Renal cortex interstitium (tissue), 15 donors: ENCODE measurements around the gene BBOF1. TPM values are rescaled to one million over a fixed set of nuclear protein-coding genes. Genes with fewer than 3 reads are reported as not detected.
"Not testable (repeated sequence)": the region's sequence is repeated elsewhere in the genome, so short reads cannot be mapped to it uniquely, and the experiment has no call there.

Experiments
- DNase-seq, 11 donors: peaks; one replicate each; pipeline ENCODE4 v3.0.0-alpha.2; 2013; ENCODE audit warnings: low read depth in 9 of 11, low spot score in 4 of 11; ENCODE audit errors: extremely low read depth in 1 of 11
- long read RNA-seq, 16 experiments: transcript quantifications; one replicate each; lab custom pipeline, GENCODE V29; 2026
- polyA plus RNA-seq, 3 donors: library from polyadenylated mRNA; unstranded; fragments of 120-200 nt; gene quantifications; one replicate each; pipeline ENCODE4 v1.2.1, GENCODE V29; 2013; ENCODE audit not compliant: insufficient read length in 3 of 3

Gene BBOF1
- 10 to 100 TPM; 13.5 to 20.4 (median 19.9) TPM for polyA plus RNA-seq
- long read RNA-seq, donor 1, partial matches to known transcripts, result 24 of 25 reads
- long read RNA-seq, donor 1, other reads (novel, unspliced or antisense), result 0 of 25 reads
- long read RNA-seq, donor 2, result 0 reads
- long read RNA-seq, donor 3, partial matches to known transcripts, result 21 of 43 reads
- long read RNA-seq, donor 3, other reads (novel, unspliced or antisense), result 19 of 43 reads
- long read RNA-seq, donor 4, partial matches to known transcripts, result 23 of 45 reads
- long read RNA-seq, donor 4, other reads (novel, unspliced or antisense), result 17 of 45 reads
- long read RNA-seq, donor 5, result 0 reads
- long read RNA-seq, donor 6, partial matches to known transcripts, result 32 of 51 reads
- long read RNA-seq, donor 6, other reads (novel, unspliced or antisense), result 18 of 51 reads
- long read RNA-seq, donor 7, partial matches to known transcripts, result 32 of 53 reads
- long read RNA-seq, donor 7, other reads (novel, unspliced or antisense), result 19 of 53 reads
- long read RNA-seq, donor 8, result 0 reads
- long read RNA-seq, donor 9, partial matches to known transcripts, result 10 of 27 reads
- long read RNA-seq, donor 9, other reads (novel, unspliced or antisense), result 16 of 27 reads
- long read RNA-seq, donor 10, partial matches to known transcripts, result 43 of 59 reads
- long read RNA-seq, donor 10, other reads (novel, unspliced or antisense), result 16 of 59 reads
- long read RNA-seq, donor 11, partial matches to known transcripts, result 24 of 43 reads
- long read RNA-seq, donor 11, other reads (novel, unspliced or antisense), result 18 of 43 reads
- long read RNA-seq, donor 12, partial matches to known transcripts, result 0 of 8 reads
- long read RNA-seq, donor 12, other reads (novel, unspliced or antisense), result 7 of 8 reads
- long read RNA-seq, donor 13, result 0 reads
- long read RNA-seq, donor 14, partial matches to known transcripts, result 13 of 29 reads
- long read RNA-seq, donor 14, other reads (novel, unspliced or antisense), result 16 of 29 reads
- long read RNA-seq, donor 15, partial matches to known transcripts, result 0 of 11 reads
- long read RNA-seq, donor 15, other reads (novel, unspliced or antisense), result 10 of 11 reads
- long read RNA-seq, donor 16, partial matches to known transcripts, result 76 of 136 reads
- long read RNA-seq, donor 16, other reads (novel, unspliced or antisense), result 58 of 136 reads

DNA sequence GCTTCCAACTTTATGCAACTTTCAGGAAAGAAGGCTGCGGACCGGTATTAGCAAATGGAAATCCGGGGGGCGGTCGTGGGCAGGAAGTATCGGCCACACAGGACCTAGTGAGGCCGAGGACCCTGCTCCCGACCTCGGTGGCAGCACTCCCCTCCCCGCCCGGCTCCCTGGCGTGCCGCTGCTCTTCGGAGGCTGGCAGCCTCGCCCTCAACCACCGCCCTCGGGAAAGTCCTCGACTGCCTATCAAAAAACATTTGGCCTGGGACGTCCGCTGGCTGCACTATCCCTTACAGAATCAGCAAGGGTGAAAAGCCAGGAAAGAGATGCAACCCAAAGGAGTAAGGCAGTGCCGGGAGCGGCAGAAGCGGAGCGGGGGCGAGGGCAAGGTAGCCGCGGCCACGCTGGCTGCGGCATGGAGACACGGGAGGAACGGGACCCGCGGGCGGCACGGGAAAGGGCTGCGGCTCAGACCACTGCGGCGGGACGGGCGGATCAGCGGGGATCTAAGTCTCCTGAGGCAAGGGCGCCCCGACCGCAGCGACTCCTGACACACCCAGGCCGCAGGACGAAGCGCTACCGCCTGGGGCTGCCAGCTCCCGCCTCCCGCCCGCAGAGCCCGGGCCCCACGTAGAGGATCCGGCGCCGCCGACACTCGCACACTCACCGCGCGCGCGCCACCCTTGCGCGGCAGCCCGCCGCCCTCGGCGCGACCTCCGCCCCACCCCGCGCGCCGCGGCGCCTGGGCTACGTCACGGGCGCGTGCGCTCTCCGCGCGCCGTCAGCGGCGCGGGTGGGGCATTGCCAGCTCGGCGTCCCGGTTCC, at the start of gene BBOF1, which contains the start of gene ENTPD5:
BBOF1 (plus strand) TSS at position 764 of the 822 bp plus-strand sequence. CDS start 130 bp downstream, outside the sequence.
ENTPD5 (minus strand) TSS at position 703 of the 822 bp plus-strand sequence. CDS start 31,186 bp downstream, outside the sequence.
- DNase-seq, result peak; percentile 63 to 88 (median 78)

GRCh38 chr14:73973497-73973896, 45.7 kb upstream of the BBOF1 start:
- DNase-seq, result no peak

GRCh38 chr14:73976125-73976524, 43.0 kb upstream of the BBOF1 start:
- DNase-seq, result no peak

DNA sequence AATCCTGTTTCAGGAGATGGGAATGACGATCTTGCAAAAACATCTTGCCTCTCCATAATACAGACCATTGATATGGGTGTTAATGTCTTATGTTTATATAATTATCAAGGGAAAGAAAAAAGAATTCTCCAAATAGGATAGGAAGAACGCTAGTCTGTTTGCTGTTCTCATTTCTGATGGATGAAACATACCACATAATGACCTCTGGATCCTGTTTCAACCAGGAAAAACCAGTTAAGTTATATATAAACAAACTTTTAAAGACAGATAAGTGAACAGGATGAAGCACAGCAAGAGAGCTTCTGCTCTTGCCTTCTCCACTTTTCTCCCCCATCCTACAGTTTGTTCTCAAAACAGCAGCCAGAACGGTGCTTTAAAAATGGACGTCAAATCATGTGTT, 41.3 kb upstream of the BBOF1 start:
- no peak for DNase-seq

DNA sequence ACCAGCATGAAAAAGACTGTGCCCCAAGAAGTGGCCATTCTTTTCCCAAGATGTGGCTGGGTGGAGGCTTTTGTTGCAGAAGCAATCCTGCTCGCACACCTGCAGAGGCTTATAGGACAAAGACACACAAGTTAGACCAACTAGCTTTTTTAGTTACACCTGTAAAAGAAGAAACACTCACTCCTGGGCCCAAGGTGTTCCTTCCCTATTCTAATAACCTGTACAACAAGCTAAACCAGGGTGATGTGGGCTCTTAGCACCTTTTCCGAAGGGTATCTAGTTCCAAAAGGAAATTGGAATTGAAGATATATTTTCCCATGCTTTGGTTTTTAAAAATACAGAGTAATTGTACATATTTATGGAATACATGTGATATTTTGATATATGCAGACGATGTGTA, 31.1 kb upstream of the BBOF1 start:
- DNase-seq, result no peak

DNA sequence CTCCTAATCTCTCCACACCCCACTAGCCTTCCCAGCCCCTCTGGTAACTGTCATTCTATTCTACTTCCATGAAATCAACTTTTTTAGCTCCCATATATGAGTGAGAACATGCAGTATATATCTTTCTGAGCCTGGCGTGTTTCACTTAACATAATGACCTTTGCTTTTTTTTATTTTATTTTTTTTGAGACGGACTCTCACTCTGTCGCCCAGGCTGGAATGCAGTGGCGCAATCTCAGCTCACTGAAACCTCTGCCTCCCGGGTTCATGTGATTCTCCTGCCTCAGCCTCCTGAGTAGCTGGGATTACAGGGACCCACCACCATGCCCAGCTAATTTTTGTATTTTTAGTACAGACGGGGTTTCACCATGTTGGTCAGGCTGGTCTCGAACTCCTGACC, 30.5 kb upstream of the BBOF1 start:
- DNase-seq, result not testable (repeated sequence)

DNA sequence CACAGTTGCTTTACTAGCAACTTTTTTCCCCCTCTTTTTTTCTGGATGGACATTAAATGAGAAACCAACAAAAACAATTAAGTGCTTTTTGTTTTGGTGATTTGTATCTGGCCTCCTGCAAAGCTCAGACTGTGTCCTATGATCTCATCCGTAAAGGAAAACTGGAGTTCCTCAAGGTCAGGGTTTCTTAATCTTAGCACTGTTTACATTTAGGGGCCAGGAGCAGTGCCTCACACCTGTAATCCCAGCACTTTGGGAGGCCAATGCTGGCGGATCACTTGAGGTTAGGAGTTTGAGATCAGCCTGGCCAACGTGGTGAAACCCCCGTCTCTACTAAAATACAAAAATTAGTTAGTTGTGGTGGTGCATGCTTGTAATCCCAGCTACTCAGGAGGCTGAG, 28.1 kb upstream of the BBOF1 start:
- DNase-seq, result no peak

GRCh38 chr14:73994926-73995325, 24.2 kb upstream of the BBOF1 start:
- not testable (repeated sequence) for DNase-seq

DNA sequence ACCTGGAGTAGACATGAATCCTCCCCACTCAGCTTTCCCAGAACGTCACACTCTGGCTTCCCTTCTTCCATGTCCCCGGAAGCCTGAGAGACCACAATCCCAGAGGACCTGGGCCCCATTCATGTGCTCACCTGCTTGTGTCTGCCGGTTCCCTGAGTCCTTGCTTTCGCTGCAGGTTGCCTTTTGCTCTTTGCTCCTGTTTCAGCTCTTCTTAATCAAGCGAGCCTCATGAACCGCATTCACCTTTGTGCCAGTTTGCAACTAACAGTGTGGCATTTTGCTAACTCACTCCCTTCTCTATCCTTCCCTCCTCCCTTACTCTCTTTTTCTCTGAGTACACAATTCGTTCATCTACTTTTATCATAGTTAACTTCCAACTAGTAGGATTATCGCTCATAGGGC, 23.2 kb upstream of the BBOF1 start:
- DNase-seq, result peak in 1 of 11 donors; percentile 31

DNA sequence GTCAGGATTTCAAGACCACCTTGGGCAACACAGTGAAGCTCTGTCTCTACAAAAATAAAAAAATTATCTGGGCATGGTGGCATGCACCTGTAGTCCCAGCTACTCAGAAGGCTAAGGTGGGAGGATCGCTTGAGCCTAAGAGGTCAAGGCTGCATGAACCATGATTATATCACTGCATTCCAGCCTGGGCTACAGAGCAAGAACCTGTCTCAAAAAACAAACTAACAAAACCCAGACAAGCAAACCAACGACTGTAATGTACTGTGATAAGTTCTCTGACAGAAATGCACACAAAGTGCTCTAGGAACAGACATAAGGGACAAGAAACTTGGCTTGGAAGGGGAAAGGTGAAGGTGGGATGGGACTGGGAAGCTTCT, 22.4 kb upstream of the BBOF1 start:
- no peak for DNase-seq

DNA sequence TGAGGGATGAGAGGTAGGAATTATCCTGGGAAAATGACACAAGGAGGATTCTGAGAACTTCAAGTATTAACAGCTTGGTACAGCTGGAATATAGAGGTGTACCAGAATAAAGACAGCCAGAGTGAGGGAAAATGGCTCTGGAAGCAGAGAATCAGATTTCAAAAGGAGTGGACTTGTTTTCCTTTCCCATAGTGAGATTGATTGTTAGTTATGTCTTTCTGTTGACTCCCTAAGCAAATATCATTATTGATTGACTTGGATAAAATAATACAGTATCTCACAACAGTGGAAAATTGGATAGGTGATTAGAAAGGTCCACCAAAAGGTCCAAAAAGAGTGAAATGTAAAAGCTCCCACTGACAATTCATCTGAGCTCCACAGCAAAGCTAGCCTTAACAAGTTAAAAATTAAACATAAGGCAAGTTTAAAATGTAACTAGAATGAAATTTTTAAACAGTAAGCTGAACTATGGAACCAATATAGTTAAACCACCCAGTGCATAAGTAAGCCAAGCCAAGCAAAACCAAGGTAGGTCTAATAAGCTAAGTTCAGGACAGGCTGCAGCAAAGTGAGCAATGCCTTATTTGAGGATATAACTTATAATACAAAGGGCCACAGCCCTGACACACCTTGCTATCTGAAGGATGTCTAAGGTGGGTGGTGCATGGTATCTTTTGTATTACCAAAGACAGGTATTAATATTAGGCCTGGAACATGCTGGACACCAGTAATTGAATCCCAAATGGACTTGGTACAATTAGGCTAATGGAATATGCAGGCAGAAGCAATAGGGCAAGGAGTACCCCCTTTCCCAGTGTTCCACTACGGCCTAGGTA, 21.8 kb upstream of the BBOF1 start:
- peak in 2 of 11 donors; percentile 12 to 62 for DNase-seq

DNA sequence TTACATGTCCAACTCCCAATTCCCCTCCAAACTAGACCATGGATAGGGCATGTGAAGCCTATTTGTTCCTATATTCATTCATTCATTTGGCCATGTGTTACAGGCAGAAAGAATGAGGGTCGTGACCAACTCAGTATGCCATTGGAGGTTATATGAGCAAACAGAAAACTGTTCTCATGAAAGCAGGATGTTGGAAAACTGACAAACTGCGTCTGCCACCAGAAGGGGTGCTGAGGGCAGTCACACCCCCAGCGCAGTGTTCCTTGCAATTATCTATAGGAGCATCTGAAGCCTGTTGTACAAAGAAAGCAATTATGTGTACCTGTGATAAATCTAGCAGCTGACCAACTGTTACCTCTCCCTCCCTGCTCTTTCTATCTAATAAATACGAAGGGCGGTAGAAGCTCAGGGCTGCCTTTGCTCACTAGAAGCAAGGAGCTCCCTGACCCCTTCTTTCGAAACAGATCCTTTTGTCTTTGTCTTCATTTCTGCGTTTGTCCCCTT, 21.2 kb upstream of the BBOF1 start:
- no peak for DNase-seq

DNA sequence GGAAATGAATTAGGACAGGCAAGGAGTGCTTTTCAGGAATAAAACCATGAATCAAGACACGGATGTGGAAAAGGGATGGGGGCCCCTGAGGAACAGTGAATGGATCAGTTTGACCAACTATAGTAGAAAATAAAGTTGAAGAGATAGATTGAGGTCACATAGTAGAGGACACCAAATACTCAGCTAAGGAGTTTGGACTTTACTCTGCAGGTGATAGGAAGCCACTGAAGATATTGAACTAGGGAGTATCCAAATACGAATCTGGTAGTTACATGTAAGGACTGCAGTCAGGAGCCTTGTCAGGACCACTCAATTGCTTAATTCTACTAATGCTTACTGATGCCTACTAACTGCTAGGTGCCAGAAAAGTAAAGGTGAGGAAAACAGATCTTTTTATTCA, 20.4 kb upstream of the BBOF1 start:
- DNase-seq, result no peak

DNA sequence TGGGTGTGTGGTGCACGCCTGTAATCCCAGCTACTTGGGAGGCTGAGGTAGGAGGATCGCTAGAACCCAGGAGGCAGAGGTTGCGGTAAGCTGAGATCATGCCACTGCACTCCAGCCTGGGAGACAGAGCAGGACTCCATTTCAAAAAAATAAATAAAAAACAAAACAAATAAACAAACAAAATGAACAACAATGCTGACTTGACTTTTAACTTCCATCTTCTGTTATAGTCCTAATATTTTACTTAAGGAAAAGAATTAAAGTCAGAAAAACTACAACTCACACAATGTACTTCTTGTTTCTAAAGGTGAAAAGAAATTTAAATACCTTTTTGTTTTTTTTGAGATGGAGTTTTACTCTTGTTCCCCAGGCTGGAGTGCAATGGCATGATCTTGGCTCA, 13.5 kb upstream of the BBOF1 start:
- not testable (repeated sequence) for DNase-seq

GRCh38 chr14:74008843-74009499, 10.2 kb upstream of the BBOF1 start:
- no peak for DNase-seq

- DNase-seq, result no peak
Measured at GRCh38 chr14:74014299-74014698, 4.8 kb upstream of the BBOF1 start.

DNA sequence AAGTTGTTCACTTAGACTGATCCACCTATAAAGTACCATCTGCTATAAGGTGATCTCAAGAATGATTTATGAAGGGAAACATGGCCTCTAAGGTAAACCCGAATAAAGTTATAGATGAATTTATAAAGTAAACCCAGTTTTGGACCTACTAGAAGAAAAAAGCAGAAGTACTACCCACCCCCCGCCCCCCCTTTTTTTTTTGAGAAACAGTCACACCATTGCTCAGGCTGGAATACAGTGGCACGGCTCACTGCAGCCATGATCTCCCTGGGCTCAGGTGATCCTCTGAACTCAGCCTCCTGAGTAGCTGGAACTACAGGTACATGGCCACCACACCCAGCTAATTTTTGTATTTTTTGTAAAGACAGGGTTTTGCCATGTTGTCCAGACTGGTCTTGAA, 4.0 kb upstream of the BBOF1 start:
- no peak for DNase-seq
